MCF 10A (cell line): Measurements from ENCODE around the gene NFRKB. TPM values are rescaled to one million over a fixed set of nuclear protein-coding genes. Genes with fewer than 3 reads are reported as not detected.

Experiments used
- BruUV-seq: library from RNA; stranded (reverse); fragments of 400-500 nt; replicated peaks from 2 replicates; lab custom pipeline; 2021; lab: Mats Ljungman, UMichigan
- CTCF ChIA-PET: fragments of 300-600 bp; sonication (Branson Sonifier 250); formaldehyde crosslinking; extraction: SDS; loops from one replicate; lab custom pipeline; 2021; ENCODE audit warnings: antibody characterized with exemption, inconsistent platforms; lab: Yijun Ruan, JAX
- POLR2A ChIA-PET: fragments of 300-600, 350-650 bp; sonication (Branson Sonifier 250); formaldehyde crosslinking; extraction: SDS; loops from one replicate; lab custom pipeline; 2020; ENCODE audit warnings: antibody characterized with exemption, inconsistent platforms; lab: Yijun Ruan, JAX
- DNase-seq: peaks from one replicate; pipeline ENCODE4 v3.0.0-alpha.2; 2018; ENCODE audit not compliant: unreplicated experiment
- H3K27ac Mint-ChIP-seq: one replicate; pipeline ENCODE4 v1.8.0; 2022; ENCODE audit warnings: mild to moderate bottlenecking, low read depth, mixed read lengths; ENCODE audit not compliant: unreplicated experiment
- H3K27me3 Mint-ChIP-seq: one replicate; pipeline ENCODE4 v1.8.0; 2022; ENCODE audit warnings: mixed read lengths; ENCODE audit not compliant: insufficient read depth, unreplicated experiment
- H3K36me3 Mint-ChIP-seq: one replicate; pipeline ENCODE4 v1.8.0; 2022; ENCODE audit warnings: mild to moderate bottlenecking, moderate library complexity, mixed read lengths; ENCODE audit not compliant: insufficient read depth, unreplicated experiment
- H3K4me1 Mint-ChIP-seq: one replicate; pipeline ENCODE4 v1.8.0; 2022; ENCODE audit warnings: mixed read lengths; ENCODE audit not compliant: insufficient read depth, unreplicated experiment
- H3K4me3 Mint-ChIP-seq: one replicate; pipeline ENCODE4 v1.8.0; 2022; ENCODE audit warnings: mild to moderate bottlenecking, moderate library complexity, mixed read lengths; ENCODE audit not compliant: unreplicated experiment
- H3K9me3 Mint-ChIP-seq: one replicate; pipeline ENCODE4 v1.8.0; 2022; ENCODE audit warnings: mixed read lengths; ENCODE audit not compliant: unreplicated experiment
- CTCF ChIP-seq: fragments of 200-600 bp; IDR thresholded peaks from one replicate; pipeline ENCODE4 v1.8.0; 2022; ENCODE audit warnings: antibody characterized with exemption, mild to moderate bottlenecking; ENCODE audit not compliant: unreplicated experiment
- intact Hi-C: fragments of 100-400 bp; cut with micrococcal nuclease; formaldehyde crosslinking; loops from 2 replicates; pipeline ENCODE4 v1.14.1; 2022
- total RNA-seq: library from RNA; stranded (reverse); gene quantifications from 2 replicates; pipeline ENCODE4 v1.2.3, GENCODE V29; 2022

The NFRKB gene
- total RNA-seq, 1 experiment from 2014 or later = 34.0 TPM

GRCh38 chr11:129918361-129918760 lies 23.0 kb upstream of the NFRKB start:
- ChIA-PET POLR2A (no interaction called here), CTCF (no interaction called here)
- H3K36me3 Mint-ChIP-seq = peaks cover 37% of the 10 kb centered on the region
- no peaks in the 10 kb centered on the region for H3K9me3 Mint-ChIP-seq
- no peak overlapping the region for H3K27ac Mint-ChIP-seq
- TF ChIP-seq CTCF = no peak
- DNase-seq = no peak
- peaks cover 2% of the 10 kb centered on the region for H3K4me1 Mint-ChIP-seq
- intact Hi-C loops = no loop called here
- no peak overlapping the region for H3K4me3 Mint-ChIP-seq
- no TSS peak for BruUV-seq
- H3K27me3 Mint-ChIP-seq = no peaks in the 10 kb centered on the region

- no peak for DNase-seq
- ChIA-PET POLR2A (no interaction called here), CTCF (interaction anchor here (0.5 to 1.1 kb wide), 3 partner anchors 13 to 132 kb away, joined by 3 to 5 read pairs (median 3); no protein-coding TSS in a partner anchor)
- H3K9me3 Mint-ChIP-seq = no peaks in the 10 kb centered on the region
- BruUV-seq = no TSS peak
- no peak overlapping the region for H3K27ac Mint-ChIP-seq
- H3K27me3 Mint-ChIP-seq = no peaks in the 10 kb centered on the region
- no peaks in the 10 kb centered on the region for H3K4me1 Mint-ChIP-seq
- no peak for TF ChIP-seq CTCF
- H3K4me3 Mint-ChIP-seq = no peak overlapping the region
- peaks cover 38% of the 10 kb centered on the region for H3K36me3 Mint-ChIP-seq
- intact Hi-C loops = no loop called here
Measured at GRCh38 chr11:129917231-129917630, 21.9 kb upstream of the NFRKB start.

GRCh38 chr11:129911298-129911697 lies 15.9 kb upstream of the NFRKB start:
- H3K4me3 Mint-ChIP-seq = no peak overlapping the region
- no peaks in the 10 kb centered on the region for H3K4me1 Mint-ChIP-seq
- POLR2A ChIA-PET = no interaction called here
- no peaks in the 10 kb centered on the region for H3K9me3 Mint-ChIP-seq
- H3K27me3 Mint-ChIP-seq = no peaks in the 10 kb centered on the region
- intact Hi-C loops = no loop called here
- CTCF ChIA-PET = interaction anchor here (0.7 to 1.3 kb wide), 2 partner anchors 18 to 98 kb away, joined by 3 to 6 read pairs; no protein-coding TSS in a partner anchor
- peaks cover 62% of the 10 kb centered on the region for H3K36me3 Mint-ChIP-seq
- no peak for DNase-seq
- no peak overlapping the region for H3K27ac Mint-ChIP-seq
- no TSS peak for BruUV-seq
- TF ChIP-seq CTCF = no peak

GRCh38 chr11:129910360-129910759 lies 15.0 kb upstream of the NFRKB start:
- no peak for TF ChIP-seq CTCF
- Mint-ChIP-seq H3K27me3 (no peaks in the 10 kb centered on the region), H3K27ac (no peak overlapping the region), H3K4me1 (no peaks in the 10 kb centered on the region), H3K9me3 (no peaks in the 10 kb centered on the region), H3K4me3 (no peak overlapping the region), H3K36me3 (peaks cover 62% of the 10 kb centered on the region)
- ChIA-PET CTCF (interaction anchor here (0.5 to 1.7 kb wide), 10 partner anchors 11 to 236 kb away, joined by 3 to 10 read pairs (median 4); no protein-coding TSS in a partner anchor), POLR2A (interaction anchor here (1.4 kb wide), 2 partner anchors 11 to 91 kb away, joined by 3 read pairs; no protein-coding TSS in a partner anchor)
- DNase-seq = no peak
- intact Hi-C loops = no loop called here
- BruUV-seq = no TSS peak
